Esophagus squamous epithelium (tissue), 5 donors: ENCODE data around the gene PRDX1. TPM values are rescaled to one million over a fixed set of nuclear protein-coding genes. Genes with fewer than 3 reads are reported as not detected.

Experiments used
- DNase-seq: peaks from one replicate; lab custom pipeline; 2025; lab: John Stamatoyannopoulos, UW
- H3K27ac ChIP-seq, 4 donors: fragments of 200-600 bp; sonication (generic); one replicate each; pipeline ENCODE4 v1.5.1; 2016 to 2019; ENCODE audit warnings: mild to moderate bottlenecking in 1 of 4
- H3K27me3 ChIP-seq, 4 donors: fragments of 200-600 bp; sonication (generic); 1 replicate in 3 of 4; 2 replicates in 1 of 4; pipeline versions ENCODE4 v1.5.1 to v1.6.0; 2017 to 2021; ENCODE audit warnings: antibody characterized with exemption in 1 of 4
- H3K36me3 ChIP-seq, 3 donors: fragments of 200-600 bp; sonication (generic); one replicate each; pipeline ENCODE4 v1.5.1; 2016 to 2019
- H3K4me1 ChIP-seq, 3 donors: fragments of 200-600 bp; sonication (generic); one replicate each; pipeline ENCODE4 v1.5.1; 2017 to 2019
- H3K4me3 ChIP-seq, 4 donors: fragments of 200-600 bp; sonication (generic); 1 replicate in 3 of 4; 2 replicates in 1 of 4; pipeline ENCODE4 v1.5.1; 2016 to 2019; ENCODE audit warnings: mild to moderate bottlenecking in 2 of 4, moderate library complexity in 1 of 4
- H3K9me3 ChIP-seq, 3 donors: fragments of 200-600 bp; sonication (generic); one replicate each; pipeline ENCODE4 v1.5.1; 2016 to 2019
- POLR2A ChIP-seq, 4 donors: fragments of 450-650 bp; IDR thresholded peaks; one replicate each; pipeline ENCODE4 v1.6.1; 2017; ENCODE audit warnings: antibody characterized with exemption in 4 of 4, mild to moderate bottlenecking in 4 of 4, moderate library complexity in 3 of 4
- WGBS, 2 donors: methylation state at CpG; one replicate each; pipeline ENCODE4 v1.1.5; 2018; 5-methylcytosine and 5-hydroxymethylcytosine counted together
- intact Hi-C: fragments of 100-400 bp; cut with DNase I; formaldehyde crosslinking; loops from one replicate; pipeline ENCODE4 v1.15.0; 2022
- total RNA-seq, 4 donors: library from RNA; depleted of rRNA; stranded (reverse); fragments of >200 nt; gene quantifications; one replicate each; pipeline ENCODE4 v1.1.0, GENCODE V29; 2016
- TF ChIP-seq, protein P1 (sequence below), 6 experiments: fragments of 450-650 bp in 4 of 6; fragments of 200-600 bp in 2 of 6; sonication (generic) in 2 of 6; IDR thresholded peaks; one replicate each; pipeline ENCODE4 v1.5.1; 2016 to 2019; ENCODE audit warnings: antibody characterized with exemption in 6 of 6, mild to moderate bottlenecking in 4 of 6, moderate library complexity in 4 of 6
- donor health status: DM: yes; HTN: yes; CAD: no.

Gene PRDX1
- total RNA-seq, 4 donors from 2014 or later = 531 to 1,461 (median 1,071) TPM

DNA sequence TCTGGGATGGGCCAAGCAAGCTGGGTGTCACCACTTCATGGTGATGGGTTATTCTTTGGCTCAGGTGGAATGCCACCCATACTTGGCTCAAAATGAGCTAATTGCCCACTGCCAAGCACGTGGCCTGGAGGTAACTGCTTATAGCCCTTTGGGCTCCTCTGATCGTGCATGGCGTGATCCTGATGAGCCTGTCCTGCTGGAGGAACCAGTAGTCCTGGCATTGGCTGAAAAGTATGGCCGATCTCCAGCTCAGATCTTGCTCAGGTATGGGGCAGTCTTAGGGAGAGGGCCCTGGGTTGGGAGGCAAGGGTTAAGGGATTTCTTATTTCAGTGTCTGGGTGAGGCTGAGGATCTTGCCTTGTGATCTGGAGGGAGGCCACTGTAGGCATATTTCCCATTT lies 46.7 kb upstream of the PRDX1 start:
- TF ChIP-seq, protein P1, sequence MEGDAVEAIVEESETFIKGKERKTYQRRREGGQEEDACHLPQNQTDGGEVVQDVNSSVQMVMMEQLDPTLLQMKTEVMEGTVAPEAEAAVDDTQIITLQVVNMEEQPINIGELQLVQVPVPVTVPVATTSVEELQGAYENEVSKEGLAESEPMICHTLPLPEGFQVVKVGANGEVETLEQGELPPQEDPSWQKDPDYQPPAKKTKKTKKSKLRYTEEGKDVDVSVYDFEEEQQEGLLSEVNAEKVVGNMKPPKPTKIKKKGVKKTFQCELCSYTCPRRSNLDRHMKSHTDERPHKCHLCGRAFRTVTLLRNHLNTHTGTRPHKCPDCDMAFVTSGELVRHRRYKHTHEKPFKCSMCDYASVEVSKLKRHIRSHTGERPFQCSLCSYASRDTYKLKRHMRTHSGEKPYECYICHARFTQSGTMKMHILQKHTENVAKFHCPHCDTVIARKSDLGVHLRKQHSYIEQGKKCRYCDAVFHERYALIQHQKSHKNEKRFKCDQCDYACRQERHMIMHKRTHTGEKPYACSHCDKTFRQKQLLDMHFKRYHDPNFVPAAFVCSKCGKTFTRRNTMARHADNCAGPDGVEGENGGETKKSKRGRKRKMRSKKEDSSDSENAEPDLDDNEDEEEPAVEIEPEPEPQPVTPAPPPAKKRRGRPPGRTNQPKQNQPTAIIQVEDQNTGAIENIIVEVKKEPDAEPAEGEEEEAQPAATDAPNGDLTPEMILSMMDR (IDR thresholded peaks at IDR 0.05) = no peak
- no peak for TF ChIP-seq POLR2A (IDR thresholded peaks at IDR 0.05)
- Histone ChIP-seq H3K4me1 (peaks cover 3 to 44% (median 10%) of the 10 kb centered on the region in 3 donors), H3K9me3 (no peaks in the 10 kb centered on the region), H3K27me3 (no peaks in the 10 kb centered on the region), H3K27ac (peak overlapping the region in 2 of 4 donors; percentile 50 to 60), H3K4me3 (no peak overlapping the region), H3K36me3 (peaks cover 13 to 81% (median 19%) of the 10 kb centered on the region in 3 donors)
- intact Hi-C loops = loop anchor here (5.0 to 10.0 kb wide), 2 partner anchors 61 to 224 kb away; partner anchors contain the start of genes MUTYH and TOE1
- DNase-seq = no peak
- WGBS, 2 donors = 25% methylated on average over 1 of the region's 4 CpGs; no CpG with 5 or more reads in 1 of the 2 donors

DNA sequence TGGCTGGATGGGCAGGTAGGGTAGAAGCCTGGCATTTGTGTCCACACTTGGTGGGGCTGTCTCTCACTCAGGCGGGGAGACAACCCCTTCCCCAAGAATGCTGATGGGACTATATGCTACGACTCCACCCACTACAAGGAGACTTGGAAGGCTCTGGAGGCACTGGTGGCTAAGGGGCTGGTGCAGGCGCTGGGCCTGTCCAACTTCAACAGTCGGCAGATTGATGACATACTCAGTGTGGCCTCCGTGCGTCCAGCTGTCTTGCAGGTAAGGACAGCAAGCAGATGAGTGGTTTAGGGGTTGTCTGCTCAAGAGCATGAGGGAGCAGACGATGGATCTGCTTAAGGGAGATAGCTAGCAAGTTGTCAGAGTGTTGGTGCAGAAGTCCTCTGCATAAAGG lies 46.2 kb upstream of the PRDX1 start:
- no peaks in the 10 kb centered on the region for H3K9me3 ChIP-seq
- no peak overlapping the region for H3K4me3 ChIP-seq
- 69 to 85% methylated on average over 7 of the region's 7 CpGs for WGBS, 2 donors
- DNase-seq = no peak
- peaks cover 13 to 86% (median 24%) of the 10 kb centered on the region in 3 donors for H3K36me3 ChIP-seq
- H3K27ac ChIP-seq = peak overlapping the region in 2 of 4 donors; percentile 50 to 60
- no peaks in the 10 kb centered on the region for H3K27me3 ChIP-seq
- no peak for TF ChIP-seq POLR2A (IDR thresholded peaks at IDR 0.05)
- TF ChIP-seq, protein P1 (IDR thresholded peaks at IDR 0.05) = no peak
- intact Hi-C loops = loop anchor here (5.0 to 10.0 kb wide), 2 partner anchors 61 to 223 kb away; partner anchors contain the start of genes MUTYH and TOE1
- H3K4me1 ChIP-seq = peaks cover 3 to 44% (median 10%) of the 10 kb centered on the region in 3 donors

DNA sequence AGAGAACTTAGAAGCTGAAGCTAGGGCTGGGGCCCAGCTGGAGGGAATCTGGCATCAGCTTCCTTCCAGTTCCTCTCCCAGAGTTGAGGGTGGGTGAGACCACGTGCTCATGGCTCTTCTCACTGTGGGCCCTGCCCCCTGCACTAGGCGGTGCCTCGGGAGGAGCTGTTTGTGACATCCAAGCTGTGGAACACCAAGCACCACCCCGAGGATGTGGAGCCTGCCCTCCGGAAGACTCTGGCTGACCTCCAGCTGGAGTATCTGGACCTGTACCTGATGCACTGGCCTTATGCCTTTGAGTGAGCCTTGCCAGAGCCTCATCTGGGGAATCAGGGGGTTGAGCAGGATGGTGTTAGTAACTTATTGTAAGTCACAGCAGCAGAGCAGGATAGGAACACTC lies 45.0 kb upstream of the PRDX1 start:
- H3K27ac ChIP-seq = peak overlapping the region in 3 of 4 donors; percentile 43 to 51 (median 50)
- peaks cover 3 to 44% (median 10%) of the 10 kb centered on the region in 3 donors for H3K4me1 ChIP-seq
- intact Hi-C loops = loop anchor here (5.0 to 10.0 kb wide), 2 partner anchors 59 to 222 kb away; partner anchors contain the start of genes MUTYH and TOE1
- peaks cover 13 to 98% (median 35%) of the 10 kb centered on the region in 3 donors for H3K36me3 ChIP-seq
- TF ChIP-seq, protein P1 (IDR thresholded peaks at IDR 0.05) = no peak
- TF ChIP-seq POLR2A (IDR thresholded peaks at IDR 0.05) = no peak
- DNase-seq = no peak
- WGBS, 2 donors = 20 to 40% methylated on average over 1 of the region's 5 CpGs
- no peaks in the 10 kb centered on the region for H3K9me3 ChIP-seq
- no peaks in the 10 kb centered on the region for H3K27me3 ChIP-seq
- H3K4me3 ChIP-seq = no peak overlapping the region

DNA sequence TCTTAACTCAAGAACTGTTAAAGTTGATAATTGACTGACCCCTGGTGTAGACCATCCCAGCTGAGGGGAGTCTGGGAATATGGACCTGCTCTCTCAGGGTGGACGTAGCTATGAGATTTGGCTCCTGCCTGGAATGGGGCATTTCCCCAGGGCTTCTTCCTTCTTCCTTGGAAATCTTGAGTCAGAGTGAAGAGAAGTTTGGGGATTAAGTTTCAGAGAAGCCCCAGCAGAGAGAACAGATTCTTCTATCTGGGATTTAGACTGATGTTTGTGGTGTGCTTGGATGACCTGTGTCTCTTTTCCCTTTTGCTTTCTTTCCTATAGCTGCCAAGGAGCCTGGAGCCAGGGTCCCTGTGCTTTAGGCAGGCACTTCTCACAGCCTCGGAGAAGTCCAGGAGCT lies 42.2 kb upstream of the PRDX1 start:
- Histone ChIP-seq H3K9me3 (no peaks in the 10 kb centered on the region), H3K4me3 (no peak overlapping the region), H3K4me1 (peaks cover 3 to 44% (median 10%) of the 10 kb centered on the region in 3 donors), H3K36me3 (peaks cover 13 to 95% (median 36%) of the 10 kb centered on the region in 3 donors), H3K27ac (no peak overlapping the region), H3K27me3 (no peaks in the 10 kb centered on the region)
- TF ChIP-seq, protein P1 (IDR thresholded peaks at IDR 0.05) = no peak
- no peak for TF ChIP-seq POLR2A (IDR thresholded peaks at IDR 0.05)
- WGBS, 2 donors = 90 to 100% methylated on average over 1 of the region's 2 CpGs
- intact Hi-C loops = loop anchor here (10.0 kb wide), 1 partner anchor 219 kb away; the partner anchor contains the start of genes MUTYH and TOE1
- no peak for DNase-seq

DNA sequence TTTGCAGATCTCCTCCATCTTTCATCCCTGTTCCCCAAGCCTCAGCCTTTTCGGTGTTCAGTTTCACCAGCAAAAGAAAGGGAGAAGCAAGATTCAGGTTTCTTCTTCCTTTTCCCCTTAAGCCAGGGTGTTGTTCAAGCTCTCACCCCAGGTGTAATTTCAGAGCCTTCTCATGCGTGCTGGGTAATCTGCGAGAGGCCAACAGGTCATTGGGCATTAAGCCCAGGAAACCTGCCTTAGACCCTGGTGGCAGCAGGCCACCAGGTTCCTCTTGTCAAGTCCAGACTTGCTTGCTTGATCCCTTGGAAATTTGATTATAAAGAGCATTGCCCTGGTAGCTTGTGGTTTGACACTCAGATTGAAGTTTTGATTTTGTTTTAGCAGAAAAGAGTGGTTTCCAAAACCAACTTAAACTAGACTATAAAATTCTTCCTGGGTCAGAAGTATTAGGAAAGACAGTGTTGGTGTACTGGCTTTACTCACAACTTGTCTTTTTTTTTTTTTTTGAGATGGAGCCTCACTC lies 35.8 kb upstream of the PRDX1 start:
- no peak overlapping the region for H3K4me3 ChIP-seq
- H3K4me1 ChIP-seq = peaks cover 5 to 62% (median 9%) of the 10 kb centered on the region in 3 donors
- DNase-seq = no peak
- TF ChIP-seq, protein P1 (IDR thresholded peaks at IDR 0.05) = peak in 1 of 6 experiments; percentile 5
- no peak for TF ChIP-seq POLR2A (IDR thresholded peaks at IDR 0.05)
- H3K9me3 ChIP-seq = no peaks in the 10 kb centered on the region
- H3K36me3 ChIP-seq = peaks cover 0 to 66% (median 8%) of the 10 kb centered on the region in 3 donors
- intact Hi-C loops = no loop called here
- peak overlapping the region; percentile 61 to 87 (median 79) for H3K27ac ChIP-seq
- 28 to 42% methylated on average over 3 of the region's 3 CpGs for WGBS, 2 donors
- no peaks in the 10 kb centered on the region for H3K27me3 ChIP-seq
